ENCODE measurements around the gene IPO4. TPM values are rescaled to one million over a fixed set of nuclear protein-coding genes. Genes with fewer than 3 reads are reported as not detected.

The IPO4 gene
- total RNA-seq, 1 experiment from 2014 or later, result 102 TPM

GRCh38 chr14:24234095-24235005 is 45.7 kb upstream of the IPO4 start:
- H3K79me2 ChIP-seq (ENCODE audit: insufficient read depth, low read length), result peaks cover 57% of the 10 kb centered on the region
- no TSS peak for BruUV-seq (replicated peaks)
- no peaks in the 10 kb centered on the region for H4K20me1 ChIP-seq (ENCODE audit: insufficient read depth)
- POLR2A ChIA-PET, result interaction anchor here (2.0 kb wide), 1 partner anchor 8 kb away, joined by 11 read pairs; the partner anchor contains the start of gene TINF2
- H3K9me3 ChIP-seq (ENCODE audit: control insufficient read depth in 1 of 2, insufficient read depth in 1 of 2, low read depth in 1 of 2, low read length in 2 of 2), result no peaks in the 10 kb centered on the region
- no peak overlapping the region for H2AFZ ChIP-seq (ENCODE audit: low read depth, low read length, poor library complexity, severe bottlenecking)
- CTCF ChIA-PET, result interaction anchor here (1.0 to 2.1 kb wide), 2 partner anchors 8 to 125 kb away, joined by 3 to 10 read pairs; partner anchors contain the start of gene TINF2
- H3K4me1 ChIP-seq (ENCODE audit: control insufficient read depth in 1 of 2, insufficient read depth in 2 of 2, low read length in 2 of 2), result peaks cover 14 to 32% of the 10 kb centered on the region in 2 experiments
- no peak overlapping the region for H3K4me3 ChIP-seq (replicated peaks in 1 of 2; ENCODE audit: low read depth in 1 of 2, low read length in 2 of 2)
- H3K4me2 ChIP-seq (ENCODE audit: low read length), result peak overlapping the region; percentile 89; the same call in 1 of the 2 replicates
- RAD21 ChIA-PET (ENCODE audit: low non-redundant PET in 1 of 2, low total read pairs in 2 of 2, uncharacterized antibody in 2 of 2, unreplicated experiment in 2 of 2), result no interaction called here
- H3K9ac ChIP-seq (ENCODE audit: low read length), result no peak overlapping the region
- intact Hi-C loops (cut with micrococcal nuclease), result no loop called here
- H3K36me3 ChIP-seq (ENCODE audit: control insufficient read depth in 1 of 2, insufficient read depth in 2 of 2, low read length in 2 of 2), result peaks cover 33 to 41% of the 10 kb centered on the region in 2 experiments; a peak in 3 of 4 replicates
- no peaks in the 10 kb centered on the region for H3K9me2 ChIP-seq (ENCODE audit: insufficient read depth)
- DNase-seq (ENCODE audit: low read depth, low spot score) (no peak), ATAC-seq (no peak)
- H3K27ac ChIP-seq (ENCODE audit: low read depth, low read length), result no peak overlapping the region
- TF ChIP-seq FOSL1 (IDR thresholded peaks at IDR 0.05; ENCODE audit: low read depth), result no peak
- no peak for TF ChIP-seq CBX3 (IDR thresholded peaks at IDR 0.05; ENCODE audit: low read depth)
- TF ChIP-seq POLR2A (IDR thresholded peaks at IDR 0.05; ENCODE audit: borderline replicate concordance, extremely low read depth, insufficient read depth, insufficient read length), result no peak
- TF ChIP-seq POLR2AphosphoS5 (IDR thresholded peaks at IDR 0.05; ENCODE audit: low read depth, low read length), result no peak
- TF ChIP-seq SP1 (IDR thresholded peaks at IDR 0.05; ENCODE audit: low read depth), result no peak
- no peak for TF ChIP-seq ZNF274 (IDR thresholded peaks at IDR 0.05; ENCODE audit: low read depth, low read length)
- TF ChIP-seq EGR1 (IDR thresholded peaks at IDR 0.05; ENCODE audit: low read depth), result no peak
- TF ChIP-seq EZH2phosphoT487 (IDR thresholded peaks at IDR 0.05; ENCODE audit: borderline replicate concordance), result no peak
- no peak for TF ChIP-seq SIN3A (IDR thresholded peaks at IDR 0.05; ENCODE audit: low read depth)
- no peak for TF ChIP-seq REST (IDR thresholded peaks at IDR 0.05; ENCODE audit: low read depth)
- TF ChIP-seq SRF (IDR thresholded peaks at IDR 0.05; ENCODE audit: low read depth), result no peak
- no peak for TF ChIP-seq ELF1 (IDR thresholded peaks at IDR 0.05; ENCODE audit: borderline replicate concordance, low read depth)
- TF ChIP-seq EZH2 (IDR thresholded peaks at IDR 0.05), result no peak
- no peaks in the 10 kb centered on the region for H3K27me3 ChIP-seq (ENCODE audit: insufficient read depth, low read length)
